Muscle layer of duodenum (tissue), 2 donors: ENCODE data around the gene PARP4.
"Not testable (repeated sequence)": the region's sequence is repeated elsewhere in the genome, so short reads cannot be mapped to it uniquely, and the experiment has no call there.

Experiments
- H3K27ac ChIP-seq: one replicate; pipeline ENCODE4 v1.7.0; 2013; ENCODE audit warnings: mild to moderate bottlenecking, low read length
- H3K27me3 ChIP-seq: one replicate; pipeline ENCODE4 v1.7.0; 2013; ENCODE audit warnings: low read depth, mild to moderate bottlenecking, control low read depth, low read length
- H3K36me3 ChIP-seq, 2 donors: one replicate each; pipeline ENCODE4 v1.7.0; 2013; ENCODE audit warnings: low read length in 2 of 2, control low read depth in 1 of 2, mild to moderate bottlenecking in 1 of 2; ENCODE audit not compliant: insufficient read depth in 2 of 2, control insufficient read depth in 1 of 2
- H3K4me1 ChIP-seq, 2 donors: one replicate each; pipeline ENCODE4 v1.7.0; 2013; ENCODE audit warnings: low read length in 2 of 2, mild to moderate bottlenecking in 2 of 2, control low read depth in 1 of 2, moderate library complexity in 1 of 2; ENCODE audit not compliant: insufficient read depth in 2 of 2, control insufficient read depth in 1 of 2
- H3K4me3 ChIP-seq, 2 donors: one replicate each; pipeline ENCODE4 v1.7.0; 2013; ENCODE audit warnings: low read length in 2 of 2, low read depth in 1 of 2, mild to moderate bottlenecking in 1 of 2
- H3K9me3 ChIP-seq, 2 donors: one replicate each; pipeline ENCODE4 v1.7.0; 2013; ENCODE audit warnings: low read length in 2 of 2, control low read depth in 1 of 2, mild to moderate bottlenecking in 1 of 2; ENCODE audit not compliant: control insufficient read depth in 1 of 2
- donor health status: healthy.

PARP4 gene

GRCh38 chr13:24473686-24474085, 38.9 kb downstream of the PARP4 start:
- H3K4me1 ChIP-seq: no peaks in the 10 kb centered on the region
- peaks cover 31 to 69% of the 10 kb centered on the region in 2 donors for H3K36me3 ChIP-seq

GRCh38 chr13:24472129-24472528, 40.4 kb downstream of the PARP4 start:
- not testable (repeated sequence) for H3K27ac ChIP-seq, H3K4me1 ChIP-seq, H3K9me3 ChIP-seq, H3K4me3 ChIP-seq, H3K27me3 ChIP-seq
- peaks cover 34 to 78% of the 10 kb centered on the region in 2 donors for H3K36me3 ChIP-seq

More at GRCh38 chr13:24473686-24474085, 38.9 kb downstream of the PARP4 start:
- Histone ChIP-seq H3K27ac (no peak overlapping the region), H3K9me3 (no peaks in the 10 kb centered on the region), H3K27me3 (no peaks in the 10 kb centered on the region), H3K4me3 (no peak overlapping the region)

GRCh38 chr13:24463078-24463477, 49.5 kb downstream of the PARP4 start:
- no peaks in the 10 kb centered on the region for H3K9me3 ChIP-seq
- no peak overlapping the region for H3K4me3 ChIP-seq
- no peaks in the 10 kb centered on the region for H3K27me3 ChIP-seq
- peaks cover 31 to 33% of the 10 kb centered on the region in 2 donors for H3K36me3 ChIP-seq
- H3K27ac ChIP-seq: no peak overlapping the region
- H3K4me1 ChIP-seq: no peaks in the 10 kb centered on the region

- Histone ChIP-seq H3K4me3 (no peak overlapping the region), H3K27me3 (no peaks in the 10 kb centered on the region), H3K36me3 (peaks cover 36 to 37% of the 10 kb centered on the region in 2 donors), H3K4me1 (no peaks in the 10 kb centered on the region), H3K27ac (no peak overlapping the region), H3K9me3 (no peaks in the 10 kb centered on the region)
Observed at GRCh38 chr13:24460256-24460655, 52.3 kb downstream of the PARP4 start.

GRCh38 chr13:24459726-24460125, 52.9 kb downstream of the PARP4 start:
- Histone ChIP-seq H3K4me3 (no peak overlapping the region), H3K36me3 (peaks cover 40 to 41% of the 10 kb centered on the region in 2 donors), H3K27ac (no peak overlapping the region), H3K9me3 (no peaks in the 10 kb centered on the region), H3K27me3 (no peaks in the 10 kb centered on the region), H3K4me1 (no peaks in the 10 kb centered on the region)

- Histone ChIP-seq H3K27me3 (no peaks in the 10 kb centered on the region), H3K36me3 (peaks cover 45 to 46% of the 10 kb centered on the region in 2 donors), H3K4me1 (no peaks in the 10 kb centered on the region), H3K4me3 (no peak overlapping the region), H3K9me3 (no peaks in the 10 kb centered on the region), H3K27ac (no peak overlapping the region)
Observed at GRCh38 chr13:24459234-24459633, 53.3 kb downstream of the PARP4 start.

- Histone ChIP-seq H3K27me3 (no peaks in the 10 kb centered on the region), H3K36me3 (peaks cover 50 to 51% of the 10 kb centered on the region in 2 donors), H3K9me3 (no peaks in the 10 kb centered on the region), H3K4me3 (no peak overlapping the region), H3K27ac (no peak overlapping the region), H3K4me1 (no peaks in the 10 kb centered on the region)
Observed at GRCh38 chr13:24458736-24459135, 53.8 kb downstream of the PARP4 start.

- Histone ChIP-seq H3K27me3 (no peaks in the 10 kb centered on the region), H3K9me3 (no peaks in the 10 kb centered on the region), H3K27ac (no peak overlapping the region), H3K4me3 (no peak overlapping the region), H3K36me3 (peaks cover 55 to 58% of the 10 kb centered on the region in 2 donors), H3K4me1 (no peaks in the 10 kb centered on the region)
Observed at GRCh38 chr13:24456396-24456795, 56.2 kb downstream of the PARP4 start.

GRCh38 chr13:24454056-24454455, 58.5 kb downstream of the PARP4 start:
- no peaks in the 10 kb centered on the region for H3K27me3 ChIP-seq
- no peaks in the 10 kb centered on the region for H3K4me1 ChIP-seq
- peaks cover 50 to 71% of the 10 kb centered on the region in 2 donors for H3K36me3 ChIP-seq

GRCh38 chr13:24452044-24452443, 60.5 kb downstream of the PARP4 start:
- H3K36me3 ChIP-seq: peaks cover 44 to 66% of the 10 kb centered on the region in 2 donors
- no peaks in the 10 kb centered on the region for H3K9me3 ChIP-seq
- no peak overlapping the region for H3K27ac ChIP-seq
- no peak overlapping the region for H3K4me3 ChIP-seq
- H3K4me1 ChIP-seq: no peaks in the 10 kb centered on the region
- no peaks in the 10 kb centered on the region for H3K27me3 ChIP-seq

More at GRCh38 chr13:24454056-24454455, 58.5 kb downstream of the PARP4 start:
- Histone ChIP-seq H3K4me3 (no peak overlapping the region), H3K27ac (no peak overlapping the region), H3K9me3 (no peaks in the 10 kb centered on the region)

- H3K4me3 ChIP-seq: no peak overlapping the region
- no peak overlapping the region for H3K27ac ChIP-seq
- H3K4me1 ChIP-seq: no peaks in the 10 kb centered on the region
- no peaks in the 10 kb centered on the region for H3K27me3 ChIP-seq
- H3K36me3 ChIP-seq: peaks cover 45 to 63% of the 10 kb centered on the region in 2 donors
- no peaks in the 10 kb centered on the region for H3K9me3 ChIP-seq
Observed at GRCh38 chr13:24450530-24450929, 62.0 kb downstream of the PARP4 start.

- H3K27ac ChIP-seq, H3K4me3 ChIP-seq, H3K27me3 ChIP-seq, H3K4me1 ChIP-seq, H3K9me3 ChIP-seq: not testable (repeated sequence)
- H3K36me3 ChIP-seq: peaks cover 35 to 54% of the 10 kb centered on the region in 2 donors
Observed at GRCh38 chr13:24444851-24445250, 67.7 kb downstream of the PARP4 start.
